Vagina (tissue), 2 donors: ENCODE measurements around the gene ZNF438. TPM values are rescaled to one million over a fixed set of nuclear protein-coding genes. Genes with fewer than 3 reads are reported as not detected.
A peak's percentile ranks its signal among the peaks of the same experiment; 100 is the strongest.

Source experiments
- DNase-seq, 2 donors: peaks; one replicate each; pipeline ENCODE4 v3.0.0-alpha.2; 2017; ENCODE audit errors: extremely low spot score in 2 of 2
- H3K27ac ChIP-seq: fragments of 200-600 bp; sonication (generic); one replicate; pipeline ENCODE4 v1.5.1; 2019
- H3K27me3 ChIP-seq: fragments of 200-600 bp; sonication (generic); one replicate; pipeline ENCODE4 v1.5.1; 2019
- H3K36me3 ChIP-seq, 2 donors: fragments of 200-600 bp; sonication (generic); one replicate each; pipeline ENCODE4 v1.5.1; 2017 to 2019
- H3K4me1 ChIP-seq: fragments of 200-600 bp; sonication (generic); one replicate; pipeline ENCODE4 v1.5.1; 2019
- H3K4me3 ChIP-seq, 2 donors: fragments of 200-600 bp; sonication (generic); 1 replicate in 1 of 2; 2 replicates in 1 of 2; pipeline ENCODE4 v1.5.1; 2016 to 2019
- H3K9me3 ChIP-seq: fragments of 200-600 bp; sonication (generic); one replicate; pipeline ENCODE4 v1.5.1; 2019
- POLR2A ChIP-seq, 2 donors: fragments of 450-650 bp; IDR thresholded peaks; one replicate each; pipeline ENCODE4 v1.6.1; 2017; ENCODE audit warnings: antibody characterized with exemption in 2 of 2, mild to moderate bottlenecking in 2 of 2, moderate library complexity in 2 of 2
- POLR2AphosphoS5 ChIP-seq, 2 donors: sonication (generic); formaldehyde crosslinking; IDR thresholded peaks; one replicate each; pipeline ENCODE4 v1.9.0; 2017; ENCODE audit warnings: antibody characterized with exemption in 2 of 2, mild to moderate bottlenecking in 2 of 2, low read depth in 1 of 2; ENCODE audit not compliant: insufficient read depth in 1 of 2
- intact Hi-C: fragments of 100-400 bp; cut with DNase I; formaldehyde crosslinking; loops from one replicate; pipeline ENCODE4 v1.15.1; 2023
- total RNA-seq: library from RNA; depleted of rRNA; stranded (reverse); fragments of >200 nt; gene quantifications from one replicate; pipeline ENCODE4 v1.2.3, GENCODE V29; 2016
- TF ChIP-seq, protein P1 (sequence below), 3 experiments: fragments of 450-650 bp in 2 of 3; fragments of 200-600 bp in 1 of 3; sonication (generic) in 1 of 3; IDR thresholded peaks; one replicate each; pipeline ENCODE4 v1.5.1; 2017 to 2019; ENCODE audit warnings: antibody characterized with exemption in 3 of 3, mild to moderate bottlenecking in 2 of 3, moderate library complexity in 2 of 3

Gene ZNF438
- total RNA-seq, 1 donor from 2014 or later: 11.8 TPM

DNA sequence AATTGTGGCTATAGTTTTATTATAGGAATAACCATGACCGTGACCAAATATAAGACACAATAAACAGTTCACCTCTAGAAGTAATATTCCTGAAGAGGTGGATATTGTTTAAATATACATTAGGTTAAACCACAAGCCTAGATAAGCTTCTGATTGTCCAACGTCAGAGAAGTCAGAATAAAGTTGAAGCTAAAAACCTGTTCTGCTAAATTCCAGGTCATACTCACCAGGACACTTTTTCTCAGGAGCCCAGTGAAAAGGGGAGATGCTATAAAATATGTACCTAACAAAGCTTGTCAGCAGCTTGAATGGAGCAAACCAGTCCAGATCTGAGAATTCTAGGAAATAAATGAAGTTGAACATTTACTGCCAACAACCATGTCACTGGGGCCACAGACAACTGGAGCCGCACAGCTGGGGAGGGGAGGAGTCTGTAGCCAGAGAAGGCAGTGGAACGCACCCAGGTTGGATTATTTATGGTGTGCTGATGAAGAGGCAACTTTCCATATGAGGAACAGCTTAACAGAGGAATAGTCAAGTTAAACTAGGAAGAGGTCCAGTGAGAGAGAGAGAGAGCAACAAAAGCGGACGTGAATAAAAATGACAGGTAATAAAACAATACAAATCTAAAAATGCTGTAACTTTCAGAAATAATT lies 191.1 kb downstream of the ZNF438 start:
- H3K4me1 ChIP-seq: peaks cover 7% of the 10 kb centered on the region
- no peak overlapping the region for H3K4me3 ChIP-seq
- no peaks in the 10 kb centered on the region for H3K36me3 ChIP-seq
- intact Hi-C loops: no loop called here
- TF ChIP-seq POLR2A (IDR thresholded peaks at IDR 0.05) (no peak), POLR2AphosphoS5 (IDR thresholded peaks at IDR 0.05; ENCODE audit: insufficient read depth in 1 of 2, low read depth in 1 of 2) (peak in 1 of 2 donors; percentile 11)
- no peaks in the 10 kb centered on the region for H3K9me3 ChIP-seq
- DNase-seq: peak in 1 of 2 donors; percentile 79
- no peaks in the 10 kb centered on the region for H3K27me3 ChIP-seq
- H3K27ac ChIP-seq: no peak overlapping the region

DNA sequence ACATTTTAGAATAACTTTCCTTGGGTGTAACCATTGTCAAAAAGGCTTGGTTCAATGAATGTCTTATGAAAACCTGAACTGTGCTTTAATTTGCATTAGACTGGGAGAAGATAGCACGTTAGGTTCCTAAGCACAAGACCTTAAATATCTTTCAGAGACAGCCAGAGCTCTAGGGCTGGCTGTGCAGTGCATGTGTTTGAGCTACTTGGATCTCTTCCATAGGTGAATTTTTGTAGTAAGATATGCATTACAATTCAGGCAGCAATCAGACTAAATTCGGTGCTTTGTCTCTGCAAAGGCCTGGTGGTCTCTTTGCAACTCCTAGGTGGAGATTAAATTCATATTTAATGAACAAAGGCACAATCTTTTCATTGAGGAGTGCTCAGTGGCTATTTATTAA lies 192.0 kb downstream of the ZNF438 start:
- H3K4me3 ChIP-seq: no peak overlapping the region
- no peaks in the 10 kb centered on the region for H3K36me3 ChIP-seq
- H3K27me3 ChIP-seq: no peaks in the 10 kb centered on the region
- no peaks in the 10 kb centered on the region for H3K9me3 ChIP-seq
- peak in 1 of 2 donors; percentile 25 for DNase-seq
- H3K4me1 ChIP-seq: peaks cover 7% of the 10 kb centered on the region
- TF ChIP-seq POLR2A (IDR thresholded peaks at IDR 0.05) (no peak), POLR2AphosphoS5 (IDR thresholded peaks at IDR 0.05; ENCODE audit: insufficient read depth in 1 of 2, low read depth in 1 of 2) (no peak)
- TF ChIP-seq, protein P1, sequence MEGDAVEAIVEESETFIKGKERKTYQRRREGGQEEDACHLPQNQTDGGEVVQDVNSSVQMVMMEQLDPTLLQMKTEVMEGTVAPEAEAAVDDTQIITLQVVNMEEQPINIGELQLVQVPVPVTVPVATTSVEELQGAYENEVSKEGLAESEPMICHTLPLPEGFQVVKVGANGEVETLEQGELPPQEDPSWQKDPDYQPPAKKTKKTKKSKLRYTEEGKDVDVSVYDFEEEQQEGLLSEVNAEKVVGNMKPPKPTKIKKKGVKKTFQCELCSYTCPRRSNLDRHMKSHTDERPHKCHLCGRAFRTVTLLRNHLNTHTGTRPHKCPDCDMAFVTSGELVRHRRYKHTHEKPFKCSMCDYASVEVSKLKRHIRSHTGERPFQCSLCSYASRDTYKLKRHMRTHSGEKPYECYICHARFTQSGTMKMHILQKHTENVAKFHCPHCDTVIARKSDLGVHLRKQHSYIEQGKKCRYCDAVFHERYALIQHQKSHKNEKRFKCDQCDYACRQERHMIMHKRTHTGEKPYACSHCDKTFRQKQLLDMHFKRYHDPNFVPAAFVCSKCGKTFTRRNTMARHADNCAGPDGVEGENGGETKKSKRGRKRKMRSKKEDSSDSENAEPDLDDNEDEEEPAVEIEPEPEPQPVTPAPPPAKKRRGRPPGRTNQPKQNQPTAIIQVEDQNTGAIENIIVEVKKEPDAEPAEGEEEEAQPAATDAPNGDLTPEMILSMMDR (IDR thresholded peaks at IDR 0.05): no peak
- intact Hi-C loops: no loop called here
- no peak overlapping the region for H3K27ac ChIP-seq

DNA sequence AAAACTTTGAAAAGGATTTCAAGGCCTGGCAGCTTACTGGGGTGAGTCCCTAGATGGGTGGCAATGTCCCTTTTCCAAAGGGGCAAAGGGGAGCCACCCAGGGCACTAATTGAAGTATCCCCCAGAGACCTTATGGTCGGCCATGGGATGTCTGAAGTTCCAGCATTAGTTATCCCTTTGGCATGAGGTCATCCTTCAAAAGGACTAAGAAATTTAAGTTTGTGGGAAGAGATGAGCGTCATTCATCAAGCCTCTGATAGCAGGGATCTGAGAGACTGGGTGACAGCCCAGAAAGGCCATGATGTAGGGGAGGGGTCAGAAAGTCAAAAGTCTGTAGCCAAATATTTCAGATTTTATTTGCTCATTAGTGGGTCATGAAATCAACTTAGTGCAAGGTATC lies 195.3 kb downstream of the ZNF438 start:
- TF ChIP-seq POLR2A (IDR thresholded peaks at IDR 0.05) (no peak), POLR2AphosphoS5 (IDR thresholded peaks at IDR 0.05; ENCODE audit: insufficient read depth in 1 of 2, low read depth in 1 of 2) (no peak)
- TF ChIP-seq, protein P1 (IDR thresholded peaks at IDR 0.05): no peak
- no peaks in the 10 kb centered on the region for H3K36me3 ChIP-seq
- H3K9me3 ChIP-seq: no peaks in the 10 kb centered on the region
- no peak overlapping the region for H3K4me3 ChIP-seq
- no peak overlapping the region for H3K27ac ChIP-seq
- no peak for DNase-seq
- peaks cover 36% of the 10 kb centered on the region for H3K4me1 ChIP-seq
- H3K27me3 ChIP-seq: no peaks in the 10 kb centered on the region
- intact Hi-C loops: no loop called here

DNA sequence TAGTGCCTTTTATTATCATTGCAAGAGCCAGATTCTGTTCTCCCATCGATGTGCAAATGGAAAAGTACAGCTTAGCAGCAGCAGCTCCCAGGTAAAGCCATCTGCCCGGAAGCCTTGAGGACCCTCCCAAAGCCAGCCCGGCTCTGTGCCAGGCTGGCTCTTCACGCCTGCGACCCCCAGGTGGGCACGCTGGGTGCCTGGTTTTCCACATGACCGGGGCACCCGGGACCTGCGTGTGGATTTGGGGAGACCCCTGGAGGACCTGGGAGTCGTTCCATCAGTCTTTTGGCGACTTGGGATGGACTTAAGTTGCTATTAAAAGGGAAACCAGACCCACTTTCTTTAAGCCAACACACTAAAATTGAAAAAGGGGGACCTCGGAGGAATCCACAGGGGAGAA lies 196.5 kb downstream of the ZNF438 start:
- no peak for DNase-seq
- no peak for TF ChIP-seq POLR2A (IDR thresholded peaks at IDR 0.05)
- no peak for TF ChIP-seq POLR2AphosphoS5 (IDR thresholded peaks at IDR 0.05; ENCODE audit: insufficient read depth in 1 of 2, low read depth in 1 of 2)
- TF ChIP-seq, protein P1 (IDR thresholded peaks at IDR 0.05): no peak
- Histone ChIP-seq H3K4me1 (peaks cover 39% of the 10 kb centered on the region), H3K36me3 (no peaks in the 10 kb centered on the region), H3K27me3 (no peaks in the 10 kb centered on the region), H3K27ac (no peak overlapping the region), H3K4me3 (no peak overlapping the region), H3K9me3 (no peaks in the 10 kb centered on the region)
- intact Hi-C loops: no loop called here

DNA sequence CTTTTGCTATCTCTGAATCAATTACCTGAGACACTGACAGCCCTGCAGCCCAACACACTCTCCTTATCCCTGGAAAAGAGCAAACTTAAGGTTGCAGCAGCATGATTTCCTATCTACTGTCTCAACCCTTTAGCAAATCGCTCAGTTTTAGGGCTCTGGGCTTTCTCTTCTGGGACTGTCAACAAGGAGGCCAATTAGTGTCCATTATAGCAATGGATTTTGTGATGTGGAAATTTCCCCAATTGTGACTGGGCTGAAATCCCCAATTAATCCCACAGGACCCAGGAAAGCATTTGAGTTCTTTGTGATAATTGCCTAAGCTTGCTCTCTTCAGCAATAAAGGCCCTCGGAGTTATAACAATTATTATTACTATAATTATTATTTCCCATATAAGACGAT lies 197.0 kb downstream of the ZNF438 start:
- no peaks in the 10 kb centered on the region for H3K27me3 ChIP-seq
- H3K4me3 ChIP-seq: no peak overlapping the region
- H3K4me1 ChIP-seq: peaks cover 42% of the 10 kb centered on the region
- TF ChIP-seq POLR2A (IDR thresholded peaks at IDR 0.05): no peak
- TF ChIP-seq POLR2AphosphoS5 (IDR thresholded peaks at IDR 0.05; ENCODE audit: insufficient read depth in 1 of 2, low read depth in 1 of 2): no peak
- TF ChIP-seq, protein P1 (IDR thresholded peaks at IDR 0.05): no peak
- no peak overlapping the region for H3K27ac ChIP-seq
- DNase-seq: no peak
- no peaks in the 10 kb centered on the region for H3K36me3 ChIP-seq
- no peaks in the 10 kb centered on the region for H3K9me3 ChIP-seq
- intact Hi-C loops: no loop called here
